ENCODE data around the gene ZNF319.

GRCh38 chr16:58010886-58011285 is 10.4 kb upstream of the ZNF319 start:
- TF ChIP-seq CTCF (IDR thresholded peaks at IDR 0.05) (no peak), POLR2A (IDR thresholded peaks at IDR 0.05) (no peak)
